ENCODE measurements around the gene PIP4K2A.

PIP4K2A gene

DNA sequence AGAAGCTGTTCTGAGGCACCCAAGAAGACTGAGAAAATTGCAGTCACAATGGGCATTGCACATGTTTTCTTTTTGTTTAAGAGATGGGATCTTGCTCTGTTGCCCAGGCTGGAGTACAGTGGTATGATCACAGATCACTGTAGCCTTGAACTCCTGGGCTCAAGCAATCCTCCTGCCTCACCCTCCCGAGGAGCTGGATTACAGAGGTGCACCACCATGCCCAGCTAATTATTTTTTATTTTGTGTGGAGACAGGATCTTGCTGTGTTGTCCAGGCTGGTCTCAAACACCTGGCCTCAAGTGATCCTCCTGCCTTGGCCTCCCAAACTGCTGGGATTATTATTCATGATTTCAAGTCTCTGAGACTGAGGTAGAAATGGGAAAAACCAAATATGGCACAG, 168.7 kb downstream of the PIP4K2A start:
- TF ChIP-seq, protein P1, sequence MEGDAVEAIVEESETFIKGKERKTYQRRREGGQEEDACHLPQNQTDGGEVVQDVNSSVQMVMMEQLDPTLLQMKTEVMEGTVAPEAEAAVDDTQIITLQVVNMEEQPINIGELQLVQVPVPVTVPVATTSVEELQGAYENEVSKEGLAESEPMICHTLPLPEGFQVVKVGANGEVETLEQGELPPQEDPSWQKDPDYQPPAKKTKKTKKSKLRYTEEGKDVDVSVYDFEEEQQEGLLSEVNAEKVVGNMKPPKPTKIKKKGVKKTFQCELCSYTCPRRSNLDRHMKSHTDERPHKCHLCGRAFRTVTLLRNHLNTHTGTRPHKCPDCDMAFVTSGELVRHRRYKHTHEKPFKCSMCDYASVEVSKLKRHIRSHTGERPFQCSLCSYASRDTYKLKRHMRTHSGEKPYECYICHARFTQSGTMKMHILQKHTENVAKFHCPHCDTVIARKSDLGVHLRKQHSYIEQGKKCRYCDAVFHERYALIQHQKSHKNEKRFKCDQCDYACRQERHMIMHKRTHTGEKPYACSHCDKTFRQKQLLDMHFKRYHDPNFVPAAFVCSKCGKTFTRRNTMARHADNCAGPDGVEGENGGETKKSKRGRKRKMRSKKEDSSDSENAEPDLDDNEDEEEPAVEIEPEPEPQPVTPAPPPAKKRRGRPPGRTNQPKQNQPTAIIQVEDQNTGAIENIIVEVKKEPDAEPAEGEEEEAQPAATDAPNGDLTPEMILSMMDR (IDR thresholded peaks at IDR 0.05) = no peak
- TF ChIP-seq ZFX (IDR thresholded peaks at IDR 0.05; ENCODE audit: borderline replicate concordance) = no peak
- no peak overlapping the region for H3K27ac ChIP-seq

DNA sequence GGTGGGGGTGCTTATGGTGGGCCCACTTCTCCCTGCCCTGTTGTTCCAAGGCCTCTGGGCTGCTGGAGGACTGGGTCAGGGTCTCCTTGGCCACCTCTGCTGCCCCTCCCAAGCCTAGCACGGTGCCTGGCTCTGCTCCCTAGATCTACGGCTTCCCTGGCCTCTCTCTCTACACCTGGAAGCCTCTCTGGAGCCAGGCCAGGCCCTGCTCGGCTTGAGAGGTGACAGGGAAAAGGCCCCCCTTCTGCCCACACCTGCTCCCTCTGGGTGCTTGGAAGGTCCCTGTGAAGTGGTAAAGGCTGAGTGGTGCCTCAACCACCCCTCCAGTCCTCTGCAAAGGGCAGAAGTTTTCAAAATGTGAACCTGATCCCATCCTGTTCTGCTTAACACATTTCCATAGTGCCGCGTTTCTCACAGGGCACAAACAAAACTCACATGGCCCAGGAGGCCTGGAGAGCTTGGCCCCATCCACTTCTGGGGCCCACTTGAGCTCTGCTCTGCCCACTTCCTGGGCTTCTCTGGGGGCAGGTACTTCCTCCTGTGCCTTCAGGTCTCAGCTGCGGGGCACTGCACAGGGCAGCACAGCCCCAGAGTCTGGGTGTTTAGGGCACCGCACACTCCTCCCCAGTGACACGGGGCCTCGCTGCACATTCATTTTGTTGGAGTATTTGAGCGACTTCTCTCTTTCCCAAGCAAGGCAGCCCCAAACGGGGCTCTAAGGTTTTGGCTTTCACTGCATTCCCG, 169.9 kb downstream of the PIP4K2A start:
- TF ChIP-seq, protein P1 (IDR thresholded peaks at IDR 0.05) = no peak
- no peak for TF ChIP-seq ZFX (IDR thresholded peaks at IDR 0.05; ENCODE audit: borderline replicate concordance)
- H3K27ac ChIP-seq = no peak overlapping the region

DNA sequence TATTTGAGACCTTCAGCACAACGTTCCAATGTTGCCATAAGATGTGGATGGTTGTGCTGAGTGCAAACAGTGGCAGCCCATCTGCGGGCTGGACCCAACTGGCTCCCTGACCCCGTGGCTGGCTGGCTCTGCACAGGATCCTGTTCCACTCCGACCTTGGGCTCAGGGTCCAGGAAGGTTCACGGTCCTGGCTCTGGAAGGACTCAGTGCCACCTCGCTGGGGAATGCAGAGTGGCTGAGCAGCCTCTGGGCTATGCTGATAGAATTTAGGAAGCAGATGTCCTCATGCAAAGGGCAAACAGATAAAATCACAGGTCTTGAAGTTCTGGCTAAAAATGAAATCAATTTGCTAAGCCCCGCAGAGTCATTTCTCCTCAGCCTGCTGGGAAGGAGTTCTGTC, 171.6 kb downstream of the PIP4K2A start:
- no peak overlapping the region for H3K27ac ChIP-seq
- no peak for TF ChIP-seq ZFX (IDR thresholded peaks at IDR 0.05; ENCODE audit: borderline replicate concordance)
- TF ChIP-seq, protein P1 (IDR thresholded peaks at IDR 0.05) = no peak

DNA sequence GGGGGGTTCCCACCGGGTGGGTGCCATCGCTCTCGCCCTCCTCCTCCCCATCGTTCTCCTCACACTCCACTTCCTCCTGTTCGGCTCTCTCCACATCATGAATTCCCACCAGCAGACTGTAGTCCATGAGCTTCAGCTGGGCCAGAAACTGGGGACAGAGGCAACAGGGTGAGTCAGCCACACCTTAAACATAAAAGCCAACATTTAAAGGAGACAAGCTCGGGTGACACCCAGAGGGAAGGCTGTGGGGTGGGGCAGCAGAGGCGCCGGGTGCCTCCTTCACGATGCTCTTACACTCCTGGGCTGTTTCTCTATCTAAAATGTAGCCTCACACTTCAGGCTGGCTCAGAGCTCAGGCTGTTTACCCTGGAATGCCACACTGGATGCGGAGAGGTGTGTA, 172.5 kb downstream of the PIP4K2A start:
- no peak overlapping the region for H3K27ac ChIP-seq
- TF ChIP-seq, protein P1 (IDR thresholded peaks at IDR 0.05) = no peak
- no peak for TF ChIP-seq ZFX (IDR thresholded peaks at IDR 0.05; ENCODE audit: borderline replicate concordance)

DNA sequence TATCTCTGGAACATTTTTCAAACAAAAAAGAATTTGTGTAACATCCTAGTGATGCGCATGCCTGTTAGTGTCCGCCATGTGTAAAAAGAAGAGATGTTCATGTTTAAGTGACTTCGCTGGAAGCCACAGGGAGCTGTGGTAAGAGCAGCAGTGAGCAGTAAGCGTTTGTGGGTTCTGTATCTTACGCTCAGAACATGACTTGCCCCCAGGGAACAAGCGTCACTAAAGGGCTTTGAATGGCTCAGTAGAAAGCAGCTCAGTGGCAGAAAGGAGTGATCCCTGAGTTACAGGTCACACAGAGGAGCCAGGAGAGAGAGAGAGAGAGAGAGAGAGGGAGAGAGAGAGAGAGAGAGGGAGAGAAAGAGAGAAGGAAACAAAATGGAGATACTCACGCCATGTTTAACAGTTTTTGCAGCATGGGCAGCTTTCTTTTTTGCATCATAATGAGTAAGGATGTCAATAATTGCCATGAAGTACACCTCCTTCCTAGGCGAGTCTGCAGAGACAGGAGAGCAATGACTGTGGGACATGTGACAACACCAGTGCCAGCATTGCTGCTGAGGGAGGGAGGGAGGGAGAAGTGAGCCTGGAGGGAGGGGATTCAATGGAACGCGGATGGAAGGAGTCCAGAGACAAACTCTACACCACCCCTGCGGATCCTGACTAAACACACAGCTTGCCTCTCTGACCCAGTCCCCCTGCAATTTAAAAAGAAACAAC, 174.6 kb downstream of the PIP4K2A start:
- no peak overlapping the region for H3K27ac ChIP-seq
- TF ChIP-seq, protein P1 (IDR thresholded peaks at IDR 0.05) = no peak
- no peak for TF ChIP-seq ZFX (IDR thresholded peaks at IDR 0.05; ENCODE audit: borderline replicate concordance)

DNA sequence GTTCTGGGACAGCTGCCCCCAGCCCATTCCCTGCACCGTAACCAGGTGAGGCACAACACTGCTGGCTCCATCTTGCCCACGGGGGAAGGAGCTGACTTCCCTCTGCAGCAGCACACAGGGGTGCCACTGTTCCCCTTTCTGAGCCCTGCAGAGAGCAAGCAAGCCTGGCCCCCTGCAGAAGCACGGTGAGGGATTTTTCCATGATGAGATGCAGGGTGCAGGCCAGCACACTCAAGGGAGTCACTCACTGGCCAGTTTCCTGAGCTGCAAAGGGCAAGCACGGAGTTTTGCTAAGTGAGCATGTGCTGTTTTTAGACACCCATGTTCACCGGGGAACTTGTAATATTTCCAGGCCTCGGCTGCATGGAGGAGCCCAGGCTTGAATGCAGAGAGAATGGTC, 176.6 kb downstream of the PIP4K2A start:
- no peak overlapping the region for H3K27ac ChIP-seq
- TF ChIP-seq, protein P1 (IDR thresholded peaks at IDR 0.05) = no peak
- TF ChIP-seq ZFX (IDR thresholded peaks at IDR 0.05; ENCODE audit: borderline replicate concordance) = no peak

DNA sequence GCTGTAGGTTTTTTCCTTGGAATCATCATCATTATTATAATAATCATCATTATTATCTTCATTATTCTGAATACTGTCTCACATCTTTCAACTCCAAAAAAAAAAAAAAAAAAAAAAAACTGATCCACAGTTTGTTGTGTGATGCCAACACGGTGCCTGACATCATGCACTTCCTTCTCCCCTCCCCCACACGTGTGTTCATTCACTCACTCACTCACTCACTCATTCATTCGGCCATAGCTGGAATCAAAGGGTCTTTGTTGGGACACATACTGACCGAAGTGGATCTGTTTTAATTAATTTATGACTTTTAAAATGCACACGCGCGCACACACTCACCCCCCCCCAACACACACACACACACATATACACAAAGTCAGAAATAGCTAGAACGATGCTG, 177.8 kb downstream of the PIP4K2A start:
- TF ChIP-seq, protein P1 (IDR thresholded peaks at IDR 0.05) = no peak
- no peak for TF ChIP-seq ZFX (IDR thresholded peaks at IDR 0.05; ENCODE audit: borderline replicate concordance)
- H3K27ac ChIP-seq = no peak overlapping the region

Measured in 22Rv1 (cell line).